Nephron progenitor cell (in vitro differentiated cells): ENCODE data around the gene TRPV5.

Experiments used
- DNase-seq: peaks from one replicate; pipeline ENCODE4 v3.0.0; 2021
- H3K27ac Mint-ChIP-seq: 2 replicates; pipeline ENCODE4 v1.8.0; 2021; ENCODE audit warnings: mild to moderate bottlenecking, moderate library complexity, mixed read lengths
- H3K27me3 Mint-ChIP-seq: 2 replicates; pipeline ENCODE4 v1.8.0; 2021; ENCODE audit warnings: mild to moderate bottlenecking, low read depth, mixed read lengths; ENCODE audit not compliant: poor library complexity
- H3K36me3 Mint-ChIP-seq: 2 replicates; pipeline ENCODE4 v1.8.0; 2021; ENCODE audit warnings: low read depth, mixed read lengths
- H3K4me1 Mint-ChIP-seq: 2 replicates; pipeline ENCODE4 v1.8.0; 2021; ENCODE audit warnings: mixed read lengths
- H3K4me3 Mint-ChIP-seq: 2 replicates; pipeline ENCODE4 v1.8.0; 2021; ENCODE audit warnings: mild to moderate bottlenecking, moderate library complexity, mixed read lengths
- H3K9me3 Mint-ChIP-seq: 2 replicates; pipeline ENCODE4 v1.8.0; 2021; ENCODE audit warnings: mild to moderate bottlenecking, moderate library complexity, mixed read lengths
- TF ChIP-seq, protein P1 (sequence below): fragments of 200-600 bp; sonication (generic); IDR thresholded peaks from 2 replicates; pipeline ENCODE4 v1.5.0; 2021; ENCODE audit warnings: antibody characterized with exemption

The TRPV5 gene

DNA sequence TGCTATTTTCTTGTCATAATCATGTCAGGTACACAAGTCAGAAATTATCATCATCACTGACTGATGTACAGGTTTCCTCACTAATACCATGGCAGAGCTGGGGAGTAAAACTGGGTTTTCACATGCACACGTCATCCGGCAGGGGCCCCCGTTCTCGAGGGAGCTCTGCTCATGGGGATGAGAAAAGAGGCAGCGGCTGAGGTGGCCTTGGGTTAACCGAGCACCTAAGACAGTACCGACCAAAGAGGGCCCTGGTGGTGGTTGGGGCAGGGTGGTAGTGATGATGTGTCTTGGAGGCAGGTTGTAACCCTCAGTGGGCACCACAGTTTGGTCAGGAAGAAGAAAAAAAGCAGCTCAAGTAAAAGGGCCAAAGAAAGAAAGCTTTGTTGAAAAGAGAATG, 35.9 kb downstream of the TRPV5 start:
- no peak for DNase-seq
- TF ChIP-seq, protein P1, sequence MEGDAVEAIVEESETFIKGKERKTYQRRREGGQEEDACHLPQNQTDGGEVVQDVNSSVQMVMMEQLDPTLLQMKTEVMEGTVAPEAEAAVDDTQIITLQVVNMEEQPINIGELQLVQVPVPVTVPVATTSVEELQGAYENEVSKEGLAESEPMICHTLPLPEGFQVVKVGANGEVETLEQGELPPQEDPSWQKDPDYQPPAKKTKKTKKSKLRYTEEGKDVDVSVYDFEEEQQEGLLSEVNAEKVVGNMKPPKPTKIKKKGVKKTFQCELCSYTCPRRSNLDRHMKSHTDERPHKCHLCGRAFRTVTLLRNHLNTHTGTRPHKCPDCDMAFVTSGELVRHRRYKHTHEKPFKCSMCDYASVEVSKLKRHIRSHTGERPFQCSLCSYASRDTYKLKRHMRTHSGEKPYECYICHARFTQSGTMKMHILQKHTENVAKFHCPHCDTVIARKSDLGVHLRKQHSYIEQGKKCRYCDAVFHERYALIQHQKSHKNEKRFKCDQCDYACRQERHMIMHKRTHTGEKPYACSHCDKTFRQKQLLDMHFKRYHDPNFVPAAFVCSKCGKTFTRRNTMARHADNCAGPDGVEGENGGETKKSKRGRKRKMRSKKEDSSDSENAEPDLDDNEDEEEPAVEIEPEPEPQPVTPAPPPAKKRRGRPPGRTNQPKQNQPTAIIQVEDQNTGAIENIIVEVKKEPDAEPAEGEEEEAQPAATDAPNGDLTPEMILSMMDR: no peak
- no peaks in the 10 kb centered on the region for H3K36me3 Mint-ChIP-seq
- H3K27ac Mint-ChIP-seq: no peak overlapping the region
- H3K4me3 Mint-ChIP-seq: no peak overlapping the region
- H3K4me1 Mint-ChIP-seq: no peaks in the 10 kb centered on the region
- peaks cover 9% of the 10 kb centered on the region for H3K9me3 Mint-ChIP-seq
- peaks cover 55% of the 10 kb centered on the region for H3K27me3 Mint-ChIP-seq

DNA sequence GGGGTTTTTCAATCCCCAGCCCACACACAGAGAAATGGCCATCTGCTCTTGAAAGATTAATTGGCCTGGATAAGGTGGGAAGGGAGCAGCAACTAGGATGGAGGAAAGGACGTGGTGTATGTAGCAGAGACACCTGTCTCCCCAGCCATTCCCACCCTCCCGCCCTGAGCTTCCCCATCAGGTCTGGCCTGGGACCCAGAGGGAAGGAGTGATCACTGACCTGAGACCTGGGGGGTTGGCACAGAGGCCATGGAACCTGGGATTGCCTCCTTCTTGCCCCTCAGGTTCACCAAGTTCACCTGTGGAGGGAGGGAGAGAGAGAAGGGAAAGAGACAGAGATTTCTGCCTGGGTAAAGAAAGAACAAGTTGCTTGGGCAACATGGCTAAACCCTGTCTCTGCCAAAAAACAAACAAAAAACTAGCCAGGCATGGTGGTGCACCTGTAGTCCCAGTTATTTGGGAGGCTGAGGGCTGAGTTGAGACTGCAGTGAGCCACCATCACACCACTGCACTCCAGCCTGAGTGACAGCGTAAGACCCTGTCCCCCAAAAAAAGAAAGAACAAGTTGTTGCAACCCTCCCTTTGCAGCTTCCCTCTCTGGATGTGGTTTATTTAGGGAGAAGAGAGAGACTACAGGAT, 36.7 kb downstream of the TRPV5 start:
- DNase-seq: no peak
- Mint-ChIP-seq H3K27me3 (peaks cover 57% of the 10 kb centered on the region), H3K36me3 (no peaks in the 10 kb centered on the region), H3K27ac (peak overlapping the region; percentile 52), H3K4me3 (no peak overlapping the region), H3K4me1 (no peaks in the 10 kb centered on the region), H3K9me3 (peaks cover 4% of the 10 kb centered on the region)
- TF ChIP-seq, protein P1: no peak

DNA sequence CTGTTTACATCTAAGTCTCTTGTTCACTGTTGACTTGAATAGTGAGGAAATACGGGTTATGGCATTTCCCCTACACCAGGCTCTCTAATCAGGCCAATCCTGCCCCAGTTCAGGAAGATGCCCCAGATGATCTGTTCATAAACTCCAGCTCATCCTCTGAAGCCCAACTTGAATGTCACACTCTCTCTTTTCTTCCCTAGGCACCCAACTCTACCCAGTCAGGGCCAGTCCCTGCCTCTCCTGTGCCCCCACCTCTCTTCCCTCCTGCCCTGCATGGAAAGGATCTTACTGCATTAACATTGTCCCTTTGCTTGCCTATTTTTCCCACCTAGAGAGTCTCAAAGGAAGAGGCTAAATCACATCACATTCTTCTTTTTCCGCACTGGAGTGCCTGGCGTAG, 37.4 kb downstream of the TRPV5 start:
- TF ChIP-seq, protein P1: no peak
- no peak for DNase-seq
- no peak overlapping the region for H3K4me3 Mint-ChIP-seq
- H3K27me3 Mint-ChIP-seq: peaks cover 58% of the 10 kb centered on the region
- no peak overlapping the region for H3K27ac Mint-ChIP-seq
- H3K9me3 Mint-ChIP-seq: no peaks in the 10 kb centered on the region
- H3K36me3 Mint-ChIP-seq: no peaks in the 10 kb centered on the region
- H3K4me1 Mint-ChIP-seq: peaks cover 1% of the 10 kb centered on the region

DNA sequence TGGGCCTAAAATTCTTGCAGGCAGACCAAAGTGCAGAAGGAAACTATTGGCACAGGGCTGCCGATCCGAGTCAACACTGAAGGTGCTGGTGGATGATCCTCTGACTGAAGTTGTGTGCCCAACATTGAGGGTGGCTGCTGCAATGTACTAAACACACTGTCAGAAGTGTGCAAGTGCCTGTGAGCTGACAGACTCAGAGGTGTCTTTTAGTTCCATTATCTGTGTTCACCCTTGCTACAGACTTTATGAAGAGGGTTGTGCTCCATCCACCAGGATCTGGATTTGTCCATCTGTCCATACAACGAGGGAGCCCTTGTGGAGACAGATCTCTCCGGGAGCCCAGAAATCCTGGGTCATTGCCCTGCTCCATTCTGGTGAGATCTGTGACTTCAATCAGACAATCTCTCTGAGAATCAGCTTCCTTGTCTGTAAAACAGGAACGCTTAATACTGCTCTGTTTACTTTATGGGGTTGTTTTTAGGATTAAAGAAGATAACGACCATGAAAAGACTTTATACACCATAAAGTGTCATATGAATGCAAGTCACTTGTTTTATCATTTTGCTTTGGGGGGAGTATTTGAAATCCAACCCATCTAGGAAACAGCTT, 38.5 kb downstream of the TRPV5 start:
- Mint-ChIP-seq H3K27ac (no peak overlapping the region), H3K27me3 (peaks cover 52% of the 10 kb centered on the region)

DNA sequence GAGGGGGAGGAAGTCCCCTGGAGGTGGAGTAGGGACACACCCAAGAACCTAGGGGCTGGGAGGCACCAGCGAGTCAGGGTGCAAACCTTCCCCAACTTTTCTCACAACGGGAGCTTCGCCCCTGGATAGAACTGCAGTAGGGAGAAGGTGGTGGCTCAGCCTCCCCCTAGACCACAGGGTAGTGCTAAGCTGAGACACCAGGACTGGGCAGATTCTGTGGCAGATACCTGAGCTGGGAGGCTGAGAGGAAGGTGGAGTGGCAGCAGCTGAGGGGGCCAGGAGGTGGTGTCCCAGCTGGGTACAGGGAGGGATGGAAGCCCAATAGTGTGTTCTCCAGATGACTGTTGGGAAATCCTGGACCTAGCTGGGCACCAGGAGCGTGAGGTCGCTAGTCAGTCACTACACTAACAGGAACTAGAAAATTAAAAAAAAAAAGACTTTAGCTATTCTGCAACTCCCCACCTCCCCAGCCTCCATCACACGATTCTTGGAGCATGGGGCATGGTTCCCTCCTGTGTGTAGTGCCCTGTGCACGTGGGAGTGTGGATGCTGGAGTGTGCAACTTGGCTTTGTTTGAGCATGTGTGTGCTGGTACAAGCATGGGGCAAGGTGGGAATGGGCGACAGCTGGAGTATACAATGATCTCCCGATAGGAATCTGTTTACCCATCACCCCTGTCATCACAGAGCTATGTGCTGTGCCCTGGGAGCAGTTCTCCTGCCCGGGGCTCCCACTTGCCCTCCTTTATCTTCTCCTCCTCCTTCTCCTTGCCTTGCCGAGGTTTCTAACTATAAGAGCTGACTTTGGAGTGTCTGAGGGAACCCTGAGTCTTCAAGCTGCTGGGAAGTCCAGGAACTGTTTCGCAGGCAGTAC, 39.2 kb downstream of the TRPV5 start:
- H3K9me3 Mint-ChIP-seq: no peaks in the 10 kb centered on the region
- TF ChIP-seq, protein P1: no peak
- no peak overlapping the region for H3K27ac Mint-ChIP-seq
- peaks cover 48% of the 10 kb centered on the region for H3K27me3 Mint-ChIP-seq
- H3K4me3 Mint-ChIP-seq: no peak overlapping the region
- no peaks in the 10 kb centered on the region for H3K36me3 Mint-ChIP-seq
- peaks cover 16% of the 10 kb centered on the region for H3K4me1 Mint-ChIP-seq
- DNase-seq: no peak

More for the DNA sequence above, 38.5 kb downstream of the TRPV5 start:
- TF ChIP-seq, protein P1: no peak
- Mint-ChIP-seq H3K4me1 (peaks cover 10% of the 10 kb centered on the region), H3K9me3 (no peaks in the 10 kb centered on the region), H3K4me3 (no peak overlapping the region), H3K36me3 (no peaks in the 10 kb centered on the region)
- DNase-seq: no peak
